AG09319 (cell line): Measurements from ENCODE around the gene PDZD7.
A peak's percentile ranks its signal among the peaks of the same experiment; 100 is the strongest.

Experiments used
- DNase-seq: peaks from one replicate; pipeline ENCODE4 v3.0.0-alpha.2; 2010; ENCODE audit warnings: low read depth; ENCODE audit errors: extremely low read depth
- TF ChIP-seq, protein P1 (sequence below): IDR thresholded peaks from 2 replicates; pipeline ENCODE4 v1.5.1; 2011; ENCODE audit warnings: low read depth, mild to moderate bottlenecking, inconsistent platforms, low read length, moderate library complexity

PDZD7 gene

DNA sequence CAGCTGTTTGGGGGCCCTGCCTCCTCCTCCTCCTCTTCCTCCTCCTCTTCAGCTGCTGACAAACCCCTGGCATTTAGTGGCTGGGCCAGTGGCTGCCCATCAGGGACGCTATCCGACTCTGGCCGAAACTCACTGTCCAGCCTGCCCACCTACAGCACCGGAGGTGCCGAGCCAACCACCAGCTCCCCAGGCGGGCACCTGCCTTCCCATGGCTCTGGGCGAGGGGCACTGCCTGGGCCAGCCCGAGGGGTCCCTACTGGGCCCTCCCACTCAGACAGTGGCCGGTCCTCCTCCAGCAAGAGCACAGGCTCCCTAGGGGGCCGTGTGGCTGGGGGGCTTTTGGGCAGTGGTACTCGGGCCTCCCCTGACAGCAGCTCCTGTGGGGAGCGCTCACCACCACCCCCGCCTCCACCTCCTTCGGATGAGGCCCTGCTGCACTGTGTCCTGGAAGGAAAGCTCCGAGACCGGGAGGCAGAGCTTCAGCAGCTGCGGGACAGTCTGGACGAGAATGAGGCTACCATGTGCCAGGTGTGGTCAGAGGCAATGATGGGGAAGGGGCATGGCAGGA is 27.2 kb downstream of the PDZD7 start:
- TF ChIP-seq, protein P1, sequence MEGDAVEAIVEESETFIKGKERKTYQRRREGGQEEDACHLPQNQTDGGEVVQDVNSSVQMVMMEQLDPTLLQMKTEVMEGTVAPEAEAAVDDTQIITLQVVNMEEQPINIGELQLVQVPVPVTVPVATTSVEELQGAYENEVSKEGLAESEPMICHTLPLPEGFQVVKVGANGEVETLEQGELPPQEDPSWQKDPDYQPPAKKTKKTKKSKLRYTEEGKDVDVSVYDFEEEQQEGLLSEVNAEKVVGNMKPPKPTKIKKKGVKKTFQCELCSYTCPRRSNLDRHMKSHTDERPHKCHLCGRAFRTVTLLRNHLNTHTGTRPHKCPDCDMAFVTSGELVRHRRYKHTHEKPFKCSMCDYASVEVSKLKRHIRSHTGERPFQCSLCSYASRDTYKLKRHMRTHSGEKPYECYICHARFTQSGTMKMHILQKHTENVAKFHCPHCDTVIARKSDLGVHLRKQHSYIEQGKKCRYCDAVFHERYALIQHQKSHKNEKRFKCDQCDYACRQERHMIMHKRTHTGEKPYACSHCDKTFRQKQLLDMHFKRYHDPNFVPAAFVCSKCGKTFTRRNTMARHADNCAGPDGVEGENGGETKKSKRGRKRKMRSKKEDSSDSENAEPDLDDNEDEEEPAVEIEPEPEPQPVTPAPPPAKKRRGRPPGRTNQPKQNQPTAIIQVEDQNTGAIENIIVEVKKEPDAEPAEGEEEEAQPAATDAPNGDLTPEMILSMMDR, result no peak
- no peak for DNase-seq

- no peak for DNase-seq
- TF ChIP-seq, protein P1, result no peak
Measured at GRCh38 chr10:101002456-101002855, 28.5 kb downstream of the PDZD7 start.

- TF ChIP-seq, protein P1, result no peak; the same call in 1 of the 2 replicates
- no peak for DNase-seq
Measured at GRCh38 chr10:101001659-101002035, 29.3 kb downstream of the PDZD7 start.

- DNase-seq, result peak; percentile 77
- TF ChIP-seq, protein P1, result no peak; the same call in 1 of the 2 replicates
Measured at GRCh38 chr10:101000915-101001658, 29.8 kb downstream of the PDZD7 start.

- TF ChIP-seq, protein P1, result no peak
- DNase-seq, result no peak
Measured at GRCh38 chr10:101000127-101000914, 30.6 kb downstream of the PDZD7 start.

DNA sequence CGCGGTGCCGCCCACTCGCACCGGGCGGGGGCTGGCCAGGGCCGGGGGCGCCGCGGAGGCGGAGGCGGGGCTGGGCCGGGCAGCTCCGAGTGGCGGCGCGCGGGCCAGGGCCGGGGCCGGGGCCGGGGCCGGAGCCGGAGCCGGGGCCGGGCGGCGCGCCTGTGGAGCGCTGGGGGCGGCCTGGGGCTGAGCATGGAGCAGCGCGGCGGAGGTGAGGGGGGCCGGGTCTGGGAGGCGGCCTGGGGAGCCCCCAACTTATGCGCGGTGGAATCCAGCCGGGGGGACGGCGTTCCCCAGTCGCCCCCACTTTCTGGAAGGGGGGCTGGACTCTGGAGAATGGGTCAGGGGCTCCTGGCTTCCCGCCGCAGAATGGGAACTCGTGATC is 31.2 kb downstream of the PDZD7 start, which contains the start of gene LZTS2:
TSS of gene LZTS2 (plus strand) at position 67 of the 385 bp plus-strand sequence. CDS start 2,731 bp downstream, outside the sequence.
- DNase-seq, result no peak
- TF ChIP-seq, protein P1, result no peak
